Fibroblast of the conjunctiva (primary cell): ENCODE measurements around the gene DSC3.

ENCODE experiments used
- DNase-seq: peaks from one replicate; pipeline ENCODE4 v3.0.0-alpha.2; 2010; ENCODE audit warnings: low read depth

The DSC3 gene

DNA sequence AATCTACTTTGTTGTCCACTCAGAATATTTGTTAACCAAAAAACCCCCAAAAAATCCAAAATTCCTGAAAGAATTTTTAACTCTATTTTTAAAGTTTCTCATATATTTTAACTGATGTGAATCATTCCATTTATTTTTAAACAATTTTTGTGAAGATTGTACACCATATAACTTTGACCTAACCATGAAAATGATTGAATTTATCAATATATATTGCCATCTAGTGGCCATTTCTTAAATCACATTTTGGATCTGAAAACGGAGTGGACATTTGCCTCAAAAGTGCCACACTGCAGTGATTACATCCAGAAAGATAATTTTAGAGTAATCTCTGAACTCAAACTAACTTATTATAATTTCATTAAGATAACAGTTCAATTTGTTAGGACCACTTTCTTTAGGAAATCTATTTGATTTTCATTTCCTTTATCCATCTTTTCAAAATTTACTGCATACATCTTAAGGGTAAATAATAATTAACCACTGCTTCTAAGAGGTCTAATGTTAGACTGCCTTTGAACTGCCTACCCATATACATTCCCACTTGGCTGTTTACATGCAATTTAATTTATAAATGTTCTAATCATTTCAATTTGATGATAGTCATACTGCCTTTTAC lies 71.1 kb downstream of the DSC3 start:
- DNase-seq, result no peak

DNA sequence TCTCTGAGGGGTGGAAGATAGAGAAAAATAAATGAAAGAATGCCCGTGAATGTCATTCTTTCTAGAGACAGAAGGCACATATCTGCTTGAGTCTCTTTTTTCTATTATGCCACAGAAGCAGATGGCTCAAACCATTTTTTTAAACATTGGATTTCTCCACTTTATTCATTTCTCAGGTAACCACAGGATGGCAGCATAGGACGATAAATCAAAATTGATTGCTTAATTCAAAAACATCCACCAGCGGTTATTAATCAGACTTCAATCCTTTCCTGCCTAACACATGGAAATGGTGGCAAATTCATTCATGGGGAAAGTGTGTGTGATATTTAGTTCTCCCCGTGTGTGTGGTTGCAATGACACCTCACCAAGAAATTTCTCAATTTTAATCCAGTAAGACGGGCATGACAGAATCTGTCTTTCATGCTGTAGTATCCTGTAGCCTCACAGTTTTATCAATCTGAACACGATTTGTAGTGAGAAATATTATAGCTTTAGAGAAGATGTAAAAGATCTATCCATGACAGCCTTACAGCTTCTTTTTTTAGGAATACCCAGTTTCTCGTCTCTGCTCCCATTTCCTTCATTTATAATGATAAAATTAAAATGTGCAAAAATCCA lies 72.2 kb downstream of the DSC3 start:
- DNase-seq, result peak; percentile 14

DNA sequence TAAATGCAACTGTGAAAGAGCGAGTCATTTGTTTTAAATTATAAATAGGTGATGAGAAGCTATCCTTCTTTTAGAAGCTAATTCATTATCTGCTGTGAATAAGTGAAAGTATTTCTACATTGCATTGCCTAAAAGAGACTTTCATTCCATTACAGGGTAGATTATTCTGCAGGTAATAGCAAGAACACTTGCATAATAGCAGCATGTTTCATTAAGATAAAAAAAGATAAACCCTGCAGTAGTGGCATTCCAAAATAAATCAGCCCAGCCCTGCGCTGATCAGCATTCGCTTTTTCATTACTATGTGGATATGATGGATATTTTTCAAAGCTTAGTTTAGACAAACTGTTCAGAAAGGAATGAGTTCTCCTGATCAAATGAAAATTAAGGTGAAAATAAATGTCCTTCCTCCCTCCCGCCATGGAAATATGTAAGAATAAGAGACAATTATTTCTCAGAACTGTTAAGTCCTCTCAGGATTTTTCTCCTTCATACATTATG lies 72.8 kb downstream of the DSC3 start:
- DNase-seq, result no peak

- DNase-seq, result no peak
Measured at GRCh38 chr18:30967701-30968100, 74.8 kb downstream of the DSC3 start.

- DNase-seq, result no peak
Measured at GRCh38 chr18:30965237-30965636, 77.3 kb downstream of the DSC3 start.

DNA sequence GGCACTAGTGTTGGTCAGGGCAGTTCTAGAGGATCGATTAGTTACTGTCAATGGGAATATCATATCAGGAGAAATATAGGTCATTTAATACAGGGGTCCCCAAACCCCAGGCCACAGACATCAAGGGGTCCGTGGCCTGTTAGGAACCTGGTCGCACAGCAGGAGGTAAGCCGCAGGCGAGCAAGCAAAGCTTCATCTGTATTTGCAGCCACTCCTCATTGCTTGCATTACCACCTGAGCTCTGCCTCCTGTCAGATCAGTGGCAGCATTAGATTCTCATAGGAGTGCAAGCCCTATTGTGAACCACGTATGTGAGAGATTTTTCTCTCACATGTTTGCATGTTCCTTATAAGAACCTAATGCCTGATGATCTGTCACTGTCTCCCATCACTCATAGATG lies 81.9 kb downstream of the DSC3 start:
- DNase-seq, result no peak

DNA sequence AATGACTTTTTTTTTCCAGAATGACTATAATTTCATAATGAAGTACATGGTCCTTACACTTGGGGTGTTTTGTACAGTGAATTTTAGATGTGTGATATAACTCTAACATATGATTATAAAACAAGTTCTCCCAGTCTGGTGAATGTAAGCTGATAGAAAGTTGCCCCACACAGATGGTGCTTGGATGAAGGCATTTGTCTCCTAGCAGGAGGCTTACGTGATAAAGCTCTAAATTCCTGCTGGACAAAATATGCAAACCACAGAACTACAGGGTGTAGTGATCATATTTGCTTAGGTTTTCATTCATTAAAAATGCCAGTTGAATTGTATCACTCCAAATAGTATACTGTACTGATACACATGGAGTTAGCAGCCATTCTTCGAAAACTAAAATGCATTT lies 85.5 kb downstream of the DSC3 start:
- DNase-seq, result no peak

DNA sequence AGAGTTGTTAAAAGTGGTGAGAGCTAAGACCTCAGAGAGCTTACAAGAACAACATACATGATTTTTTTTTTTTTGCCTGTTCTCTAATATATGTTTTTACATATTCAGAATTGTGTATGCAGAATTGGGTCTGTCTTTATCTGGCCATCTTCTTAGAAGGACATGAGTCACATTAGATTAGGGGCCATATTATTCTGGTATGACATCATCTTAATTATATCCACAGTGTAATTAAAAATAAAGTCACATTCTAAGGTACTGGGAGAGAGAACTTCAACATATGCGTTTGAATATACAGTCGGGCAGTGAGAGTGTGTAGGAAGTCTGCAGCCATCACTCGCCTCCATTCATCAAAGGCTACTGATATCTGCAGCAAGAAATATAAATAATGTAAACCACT lies 88.3 kb downstream of the DSC3 start:
- DNase-seq, result no peak

- DNase-seq, result no peak
Measured at GRCh38 chr18:30945761-30946160, 96.8 kb downstream of the DSC3 start.

- DNase-seq, result no peak
Measured at GRCh38 chr18:30944773-30945417, 97.6 kb downstream of the DSC3 start.

- DNase-seq, result no peak
Measured at GRCh38 chr18:30940952-30941539, 101.5 kb downstream of the DSC3 start.
